HG03439 (cell line): Measurements from ENCODE around the gene ANK2.

Source experiments
- ATAC-seq: cut with Tn5 transposase; IDR thresholded peaks from one replicate; pipeline ENCODE4 v1.9.1; 2021; ENCODE audit warnings: mild to moderate bottlenecking, moderate library complexity; ENCODE audit not compliant: unreplicated experiment

Gene ANK2

GRCh38 chr4:113330200-113330599 is 280.7 kb downstream of the ANK2 start:
- ATAC-seq, result no peak

GRCh38 chr4:113331811-113332210 is 282.4 kb downstream of the ANK2 start:
- ATAC-seq, result no peak

- no peak for ATAC-seq
Measured at GRCh38 chr4:113332701-113333100, 283.2 kb downstream of the ANK2 start.

GRCh38 chr4:113335746-113336145 is 286.3 kb downstream of the ANK2 start:
- ATAC-seq, result no peak

- ATAC-seq, result no peak
Measured at GRCh38 chr4:113336556-113336955, 287.1 kb downstream of the ANK2 start.

GRCh38 chr4:113339430-113339813 is 290.0 kb downstream of the ANK2 start:
- ATAC-seq, result no peak

- ATAC-seq, result no peak
Measured at GRCh38 chr4:113344100-113344499, 294.6 kb downstream of the ANK2 start.

GRCh38 chr4:113347245-113347644 is 297.8 kb downstream of the ANK2 start:
- no peak for ATAC-seq

- no peak for ATAC-seq
Measured at GRCh38 chr4:113349430-113349829, 300.0 kb downstream of the ANK2 start.

- no peak for ATAC-seq
Measured at GRCh38 chr4:113350576-113350975, 301.1 kb downstream of the ANK2 start.

- ATAC-seq, result peak; percentile 99
Measured at GRCh38 chr4:113355550-113356371, 306.3 kb downstream of the ANK2 start.

- no peak for ATAC-seq
Measured at GRCh38 chr4:113356453-113356852, 307.0 kb downstream of the ANK2 start.

GRCh38 chr4:113358784-113359183 is 309.3 kb downstream of the ANK2 start:
- ATAC-seq, result no peak

- no peak for ATAC-seq
Measured at GRCh38 chr4:113365377-113365776, 315.9 kb downstream of the ANK2 start.

GRCh38 chr4:113368056-113368455 is 318.6 kb downstream of the ANK2 start:
- ATAC-seq, result no peak

- no peak for ATAC-seq
Measured at GRCh38 chr4:113371111-113371510, 321.7 kb downstream of the ANK2 start.

GRCh38 chr4:113375964-113376666 is 326.7 kb downstream of the ANK2 start:
- ATAC-seq, result no peak

- no peak for ATAC-seq
Measured at GRCh38 chr4:113378836-113379235, 329.4 kb downstream of the ANK2 start.

GRCh38 chr4:113382704-113383103 is 333.3 kb downstream of the ANK2 start:
- ATAC-seq, result no peak

- no peak for ATAC-seq
Measured at GRCh38 chr4:113383111-113383785, 333.8 kb downstream of the ANK2 start.

- no peak for ATAC-seq
Measured at GRCh38 chr4:113384600-113384999, 335.1 kb downstream of the ANK2 start.
